CD4-positive, alpha-beta T cell treated with Interleukin-21 for 1 hour (primary cell): ENCODE data around the gene CRIM1.

Experiments
- DNase-seq: peaks from one replicate; pipeline ENCODE4 v3.0.0-alpha.2; 2020

Gene CRIM1

GRCh38 chr2:36404318-36404717, 48.7 kb downstream of the CRIM1 start:
- no peak for DNase-seq

GRCh38 chr2:36404754-36405153, 49.2 kb downstream of the CRIM1 start:
- no peak for DNase-seq

DNA sequence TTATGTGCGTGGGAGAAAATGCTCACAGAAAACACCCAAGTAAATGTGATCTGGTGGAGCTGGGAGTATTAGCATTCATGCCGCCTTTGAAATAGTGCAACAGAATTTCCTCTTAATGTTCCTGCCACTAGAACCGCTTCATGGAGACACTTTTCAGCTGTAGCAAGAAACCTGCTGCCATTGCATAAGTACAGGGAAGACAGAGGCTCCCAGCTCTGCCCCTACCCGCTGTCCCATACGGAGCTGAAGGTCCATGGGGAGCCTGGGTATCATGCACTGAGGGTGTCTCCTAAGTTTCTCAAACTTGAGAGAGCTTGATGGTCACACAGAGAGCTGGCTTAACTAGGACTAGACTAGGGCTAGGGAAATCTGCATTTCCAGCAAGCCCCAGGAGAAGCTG, 49.6 kb downstream of the CRIM1 start:
- DNase-seq, result no peak

DNA sequence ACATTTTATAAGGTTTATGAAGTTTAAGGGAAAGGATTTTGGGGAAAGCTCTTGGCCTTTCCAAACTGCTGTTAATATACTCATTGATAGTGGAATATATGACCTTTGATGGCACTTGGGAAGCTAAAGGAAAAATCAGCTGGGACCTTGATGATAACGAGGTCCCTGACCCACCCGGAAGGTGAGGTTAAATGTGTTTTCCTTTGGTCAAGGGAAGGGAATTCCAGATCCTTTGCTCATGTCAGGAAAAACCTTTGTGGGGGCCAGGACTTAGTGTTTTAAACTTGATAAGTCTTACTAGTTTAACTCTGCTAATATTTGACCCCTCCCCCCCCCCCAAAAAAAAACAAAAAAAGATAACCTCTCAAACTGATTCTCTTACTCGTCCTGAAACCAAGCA, 50.7 kb downstream of the CRIM1 start:
- DNase-seq, result no peak

- DNase-seq, result no peak
These were observed 51.8 kb downstream of the CRIM1 start for GRCh38 chr2:36407413-36407812.

GRCh38 chr2:36408198-36408703, 52.7 kb downstream of the CRIM1 start:
- no peak for DNase-seq

DNA sequence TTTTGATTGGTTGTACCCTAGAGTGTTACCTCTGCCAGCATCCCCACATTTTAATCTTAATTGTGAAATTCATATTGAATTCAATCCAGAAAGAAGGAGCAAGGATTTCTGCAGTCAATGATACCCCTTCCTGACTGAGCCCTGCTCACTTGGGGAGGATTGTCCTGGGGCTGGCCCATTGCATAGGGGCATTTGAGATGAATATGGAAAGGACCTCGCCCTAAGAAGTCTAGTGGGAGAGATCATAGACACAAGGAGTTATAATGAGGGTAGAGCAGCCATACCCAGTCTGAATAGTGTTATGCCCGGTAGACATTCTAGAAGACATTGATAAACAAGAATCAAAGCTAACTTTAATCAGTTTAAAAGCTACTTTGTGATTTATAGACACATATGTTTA, 53.8 kb downstream of the CRIM1 start:
- no peak for DNase-seq

DNA sequence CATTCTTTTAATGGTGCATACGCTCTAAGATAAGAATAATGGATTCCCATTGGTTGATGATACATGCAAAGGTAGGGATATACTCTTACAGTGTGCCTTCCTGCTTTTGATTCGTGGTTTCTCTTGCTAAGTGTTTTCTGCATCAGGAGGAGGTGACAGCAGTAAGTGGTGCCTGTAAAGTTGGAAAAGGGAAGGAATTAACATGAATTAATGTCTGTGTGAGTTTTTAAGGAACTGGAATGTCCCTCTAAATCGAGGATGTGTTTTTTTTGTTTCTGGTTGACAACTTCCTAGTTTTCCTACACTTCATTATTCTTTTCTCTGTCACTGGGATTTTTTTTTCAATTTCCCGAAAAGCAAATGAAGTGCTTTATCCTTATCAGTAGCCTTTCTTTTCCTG, 54.4 kb downstream of the CRIM1 start:
- DNase-seq, result no peak

GRCh38 chr2:36410681-36411080, 55.1 kb downstream of the CRIM1 start:
- DNase-seq, result no peak

- DNase-seq, result no peak
These were observed 56.4 kb downstream of the CRIM1 start for GRCh38 chr2:36411962-36412444.

DNA sequence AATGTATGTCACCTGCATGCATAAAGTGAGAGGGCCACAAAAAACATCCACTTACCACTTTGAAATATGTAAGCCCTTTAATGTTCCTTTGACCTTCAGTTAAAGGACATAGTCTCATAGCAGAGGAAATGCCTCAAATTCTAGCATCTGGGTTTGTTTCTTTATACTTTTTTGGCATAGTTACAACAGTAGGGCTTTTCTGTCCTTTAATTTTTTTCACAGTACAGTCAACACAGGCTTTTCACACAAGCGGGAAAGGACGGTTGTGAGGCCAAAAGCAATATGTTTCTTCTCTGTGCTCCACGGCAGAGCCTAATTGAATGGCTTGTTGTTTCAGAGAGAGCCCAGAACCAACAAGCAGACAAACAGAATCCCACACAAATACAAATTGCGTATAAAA, 57.6 kb downstream of the CRIM1 start:
- DNase-seq, result no peak

DNA sequence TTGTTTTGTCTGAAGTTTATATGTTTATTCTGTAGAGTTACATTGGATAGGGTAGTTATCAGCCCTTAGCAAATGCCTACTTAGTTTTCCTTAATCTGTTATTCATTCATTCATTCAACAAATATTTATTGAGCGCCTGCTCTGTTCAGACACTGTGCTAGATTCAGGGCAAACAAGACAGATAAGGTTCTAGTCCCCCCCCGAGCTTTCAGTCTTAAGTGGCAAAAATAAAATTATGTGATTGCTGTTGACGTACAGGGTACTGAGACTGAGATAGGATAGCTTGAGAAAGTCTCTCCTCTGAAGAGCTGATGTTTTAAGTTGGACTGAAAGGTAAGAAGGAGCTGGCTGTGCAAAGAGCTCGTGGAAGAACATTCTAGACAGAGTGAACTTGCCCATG, 58.7 kb downstream of the CRIM1 start:
- no peak for DNase-seq

GRCh38 chr2:36415381-36416022, 59.9 kb downstream of the CRIM1 start:
- DNase-seq, result no peak

GRCh38 chr2:36416370-36417165, 61.0 kb downstream of the CRIM1 start:
- DNase-seq, result no peak

GRCh38 chr2:36420569-36421181, 65.1 kb downstream of the CRIM1 start:
- no peak for DNase-seq

DNA sequence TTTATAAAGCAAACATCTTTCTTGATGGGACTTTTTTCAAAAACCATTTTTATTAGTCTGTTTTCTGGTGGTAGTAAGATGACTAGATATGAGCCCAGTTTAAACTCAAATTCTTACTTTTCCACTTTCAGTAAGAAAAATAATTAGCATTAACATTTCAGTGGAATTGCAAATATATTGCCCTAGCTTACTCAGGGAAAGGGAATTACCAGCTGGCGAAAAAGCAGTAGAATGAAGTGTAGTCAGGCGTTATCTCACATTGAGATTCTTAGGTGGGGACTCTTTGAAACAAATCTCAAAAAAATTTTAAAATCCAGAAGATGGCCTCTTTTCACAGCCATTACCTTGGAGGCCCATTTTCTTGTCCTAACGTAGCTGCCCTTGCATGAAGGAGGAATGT, 65.8 kb downstream of the CRIM1 start:
- DNase-seq, result no peak

GRCh38 chr2:36423172-36423571, 67.6 kb downstream of the CRIM1 start:
- no peak for DNase-seq

GRCh38 chr2:36423619-36424120, 68.1 kb downstream of the CRIM1 start:
- DNase-seq, result no peak

DNA sequence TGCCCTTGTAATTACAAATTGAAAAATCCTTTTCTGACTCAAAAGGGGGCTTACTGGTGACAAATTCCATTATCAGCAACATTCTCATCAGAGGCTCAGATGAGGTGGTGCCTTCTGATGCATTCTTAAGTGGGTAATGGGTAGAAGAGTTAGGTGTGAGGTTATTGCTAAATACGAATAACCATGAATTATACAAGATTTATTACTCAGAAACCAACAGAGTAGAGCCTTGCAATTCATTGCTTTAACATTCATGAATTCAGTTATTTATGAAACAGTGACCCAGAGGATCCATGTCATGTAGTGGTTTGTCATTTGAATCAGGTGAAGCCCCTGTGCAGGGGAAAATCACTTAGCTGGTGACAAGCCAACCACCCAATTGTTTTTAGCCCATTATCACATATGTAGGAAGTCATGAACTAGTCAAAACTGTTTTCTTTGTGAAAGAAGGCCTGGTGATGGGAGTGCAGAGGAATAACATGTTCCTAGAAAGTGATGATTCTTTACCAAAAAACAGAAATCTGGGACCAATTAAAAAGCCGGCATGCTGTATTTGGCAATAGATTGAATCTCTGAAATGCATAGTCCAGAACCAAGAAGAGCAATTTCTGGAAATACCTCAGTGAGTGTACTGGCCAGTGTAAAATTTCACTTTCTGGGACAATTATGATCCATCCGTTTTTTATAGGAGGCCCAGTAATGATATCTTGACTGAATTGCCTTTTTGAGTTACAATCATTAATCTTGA, 70.2 kb downstream of the CRIM1 start:
- no peak for DNase-seq

DNA sequence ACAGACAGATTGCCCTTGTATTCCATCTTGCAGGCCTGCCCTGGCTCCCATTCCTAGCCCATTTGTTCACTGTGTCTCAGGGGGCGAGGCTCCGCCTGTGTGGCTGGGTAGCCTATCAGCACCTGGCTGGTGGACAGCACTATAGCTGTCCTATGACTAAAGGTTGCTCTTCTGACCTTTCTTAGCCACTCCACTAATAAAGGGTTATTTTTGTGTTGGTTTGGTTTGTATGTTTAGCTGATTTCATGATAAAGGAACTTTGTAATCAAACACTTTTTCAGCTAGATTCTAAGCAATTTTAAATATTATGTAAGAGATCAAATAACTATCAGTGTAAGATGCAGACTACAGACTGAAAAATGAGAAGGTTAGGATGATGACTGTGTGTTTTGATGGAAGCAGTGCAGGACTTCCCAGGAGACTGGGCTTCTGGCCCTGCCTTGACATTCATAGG, 72.2 kb downstream of the CRIM1 start:
- DNase-seq, result no peak

DNA sequence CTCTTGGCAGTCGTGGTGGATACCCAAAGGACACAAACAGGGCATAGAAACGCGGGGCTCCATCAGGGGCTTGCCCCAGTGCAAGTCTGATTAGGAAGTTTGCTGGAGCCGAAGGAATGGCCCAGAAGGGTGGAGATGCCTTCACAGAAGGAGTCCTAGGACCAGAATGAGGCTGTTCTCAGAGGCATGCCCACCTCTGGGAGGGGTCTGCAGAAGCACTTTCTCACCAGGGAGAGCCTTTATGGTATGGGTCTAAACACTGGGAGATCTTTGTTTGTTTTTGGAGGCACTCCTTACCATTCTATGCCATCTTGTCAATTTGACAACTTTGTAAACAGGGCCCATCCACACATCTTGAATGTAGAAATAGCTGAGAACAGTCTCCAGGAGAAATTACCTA, 75.0 kb downstream of the CRIM1 start:
- DNase-seq, result no peak

DNA sequence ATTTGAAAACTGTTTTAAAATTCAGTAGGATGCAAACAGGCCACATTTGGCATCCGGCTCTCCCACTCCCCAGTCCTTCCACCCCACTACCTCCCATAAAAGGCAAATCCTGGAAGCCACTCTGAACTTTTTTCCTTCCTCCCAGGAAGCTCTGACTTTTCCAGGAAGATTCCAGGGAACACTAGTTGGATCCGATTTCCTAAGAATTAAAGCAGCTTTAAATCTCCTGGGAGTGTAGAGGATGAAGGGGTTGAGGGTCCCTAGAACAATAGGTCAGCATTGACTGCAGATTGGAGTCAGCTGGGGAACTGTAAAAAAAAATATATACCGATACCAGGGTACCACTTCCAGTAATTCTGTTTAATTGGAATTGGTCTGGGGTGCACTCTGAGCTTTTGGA, 76.9 kb downstream of the CRIM1 start:
- DNase-seq, result no peak
